ENCODE data around the gene HHAT. TPM values are rescaled to one million over a fixed set of nuclear protein-coding genes. Genes with fewer than 3 reads are reported as not detected.

The HHAT gene
- total RNA-seq, 1 donor from 2014 or later = 11.4 TPM

DNA sequence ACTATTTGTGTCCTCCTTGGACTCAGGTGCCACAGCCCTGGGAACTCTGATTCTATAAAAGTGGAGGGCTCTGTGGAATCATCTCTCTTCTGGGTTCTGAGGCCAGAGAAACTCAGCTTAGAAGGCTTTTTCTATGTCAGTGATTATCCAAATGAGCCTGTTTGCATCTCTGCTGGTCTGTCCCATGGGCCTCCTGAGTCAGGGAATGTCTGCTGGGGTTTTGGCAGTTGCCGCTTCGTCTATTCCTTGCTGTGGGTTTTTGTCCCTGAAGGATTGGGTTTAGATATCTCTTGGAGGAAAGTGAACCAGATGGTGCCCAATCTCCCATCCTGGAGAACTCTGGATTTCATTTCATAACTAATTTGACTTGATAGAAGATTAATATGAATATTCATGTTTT lies 297.6 kb downstream of the HHAT start:
- Histone ChIP-seq H3K36me3 (ENCODE audit: insufficient read depth, low read length) (no peaks in the 10 kb centered on the region), H3K4me1 (ENCODE audit: insufficient read depth, low read length) (no peaks in the 10 kb centered on the region), H2AFZ (ENCODE audit: low read depth, low read length) (no peak overlapping the region), H4K20me1 (ENCODE audit: insufficient read depth, low read length) (no peaks in the 10 kb centered on the region), H3K4me3 (ENCODE audit: insufficient read depth, low read depth, low read length) (no peak overlapping the region), H3K9ac (ENCODE audit: low read length) (no peak overlapping the region), H3K4me2 (ENCODE audit: low read length) (no peak overlapping the region), H3K79me2 (ENCODE audit: insufficient read depth, low read length) (no peaks in the 10 kb centered on the region), H3K27me3 (ENCODE audit: insufficient read depth, low read length) (no peaks in the 10 kb centered on the region), H3K9me3 (ENCODE audit: insufficient read depth, low read depth, low read length) (no peaks in the 10 kb centered on the region), H3K27ac (ENCODE audit: low read depth, low read length) (no peak overlapping the region)
- TF ChIP-seq EZH2 (IDR thresholded peaks at IDR 0.05; ENCODE audit: insufficient read depth, low read length) = no peak
- TF ChIP-seq, protein P1, sequence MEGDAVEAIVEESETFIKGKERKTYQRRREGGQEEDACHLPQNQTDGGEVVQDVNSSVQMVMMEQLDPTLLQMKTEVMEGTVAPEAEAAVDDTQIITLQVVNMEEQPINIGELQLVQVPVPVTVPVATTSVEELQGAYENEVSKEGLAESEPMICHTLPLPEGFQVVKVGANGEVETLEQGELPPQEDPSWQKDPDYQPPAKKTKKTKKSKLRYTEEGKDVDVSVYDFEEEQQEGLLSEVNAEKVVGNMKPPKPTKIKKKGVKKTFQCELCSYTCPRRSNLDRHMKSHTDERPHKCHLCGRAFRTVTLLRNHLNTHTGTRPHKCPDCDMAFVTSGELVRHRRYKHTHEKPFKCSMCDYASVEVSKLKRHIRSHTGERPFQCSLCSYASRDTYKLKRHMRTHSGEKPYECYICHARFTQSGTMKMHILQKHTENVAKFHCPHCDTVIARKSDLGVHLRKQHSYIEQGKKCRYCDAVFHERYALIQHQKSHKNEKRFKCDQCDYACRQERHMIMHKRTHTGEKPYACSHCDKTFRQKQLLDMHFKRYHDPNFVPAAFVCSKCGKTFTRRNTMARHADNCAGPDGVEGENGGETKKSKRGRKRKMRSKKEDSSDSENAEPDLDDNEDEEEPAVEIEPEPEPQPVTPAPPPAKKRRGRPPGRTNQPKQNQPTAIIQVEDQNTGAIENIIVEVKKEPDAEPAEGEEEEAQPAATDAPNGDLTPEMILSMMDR (IDR thresholded peaks at IDR 0.05; ENCODE audit: insufficient read depth, low read depth, low read length) = no peak
- FAIRE-seq (no peak), DNase-seq (ENCODE audit: low read depth) (no peak)
- H3K27ac Mint-ChIP-seq (ENCODE audit: unreplicated experiment) = no peak overlapping the region
- H3K4me1 Mint-ChIP-seq (ENCODE audit: low read depth, unreplicated experiment) = no peaks in the 10 kb centered on the region
- H3K36me3 Mint-ChIP-seq (ENCODE audit: low read depth, unreplicated experiment) = peaks cover 3% of the 10 kb centered on the region
- no peak overlapping the region for H3K4me3 Mint-ChIP-seq (ENCODE audit: unreplicated experiment)
- peaks cover 3% of the 10 kb centered on the region for H3K9me3 Mint-ChIP-seq (ENCODE audit: unreplicated experiment)
- H3K27me3 Mint-ChIP-seq (ENCODE audit: low read depth, unreplicated experiment) = peaks cover 2% of the 10 kb centered on the region

DNA sequence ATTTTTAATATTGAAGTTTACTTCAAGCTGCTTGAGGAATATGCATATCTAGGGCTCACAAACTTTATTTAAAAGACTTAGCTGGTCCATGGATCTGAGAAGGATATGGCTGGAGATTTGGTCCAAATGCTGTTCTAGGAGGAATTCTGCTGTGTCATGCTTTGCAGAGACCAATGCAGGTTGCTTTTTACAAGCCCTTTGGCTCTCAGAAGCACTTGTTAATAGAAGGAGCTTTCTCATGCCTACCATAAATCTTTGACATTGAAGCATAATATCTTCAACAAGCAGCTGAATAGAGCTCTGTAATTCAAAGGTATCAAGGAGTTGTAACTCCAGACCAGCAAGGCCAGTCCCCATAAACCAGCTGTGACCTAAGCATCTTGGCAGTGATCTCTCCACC lies 299.1 kb downstream of the HHAT start:
- Histone ChIP-seq H3K9ac (ENCODE audit: low read length) (no peak overlapping the region), H4K20me1 (ENCODE audit: insufficient read depth, low read length) (no peaks in the 10 kb centered on the region), H2AFZ (ENCODE audit: low read depth, low read length) (no peak overlapping the region), H3K4me1 (ENCODE audit: insufficient read depth, low read length) (no peaks in the 10 kb centered on the region), H3K9me3 (ENCODE audit: insufficient read depth, low read depth, low read length) (no peaks in the 10 kb centered on the region), H3K36me3 (ENCODE audit: insufficient read depth, low read length) (no peaks in the 10 kb centered on the region), H3K4me2 (ENCODE audit: low read length) (no peak overlapping the region), H3K4me3 (ENCODE audit: insufficient read depth, low read depth, low read length) (no peak overlapping the region), H3K27me3 (ENCODE audit: insufficient read depth, low read length) (no peaks in the 10 kb centered on the region), H3K27ac (ENCODE audit: low read depth, low read length) (no peak overlapping the region), H3K79me2 (ENCODE audit: insufficient read depth, low read length) (no peaks in the 10 kb centered on the region)
- Mint-ChIP-seq H3K27me3 (ENCODE audit: low read depth, unreplicated experiment) (peaks cover 2% of the 10 kb centered on the region), H3K36me3 (ENCODE audit: low read depth, unreplicated experiment) (peaks cover 6% of the 10 kb centered on the region), H3K4me1 (ENCODE audit: low read depth, unreplicated experiment) (no peaks in the 10 kb centered on the region), H3K4me3 (ENCODE audit: unreplicated experiment) (no peak overlapping the region), H3K9me3 (ENCODE audit: unreplicated experiment) (peaks cover 4% of the 10 kb centered on the region), H3K27ac (ENCODE audit: unreplicated experiment) (no peak overlapping the region)
- TF ChIP-seq, protein P1 (IDR thresholded peaks at IDR 0.05; ENCODE audit: insufficient read depth, low read depth, low read length) = no peak
- no peak for TF ChIP-seq EZH2 (IDR thresholded peaks at IDR 0.05; ENCODE audit: insufficient read depth, low read length)
- no peak for FAIRE-seq
- no peak for DNase-seq (ENCODE audit: low read depth)

DNA sequence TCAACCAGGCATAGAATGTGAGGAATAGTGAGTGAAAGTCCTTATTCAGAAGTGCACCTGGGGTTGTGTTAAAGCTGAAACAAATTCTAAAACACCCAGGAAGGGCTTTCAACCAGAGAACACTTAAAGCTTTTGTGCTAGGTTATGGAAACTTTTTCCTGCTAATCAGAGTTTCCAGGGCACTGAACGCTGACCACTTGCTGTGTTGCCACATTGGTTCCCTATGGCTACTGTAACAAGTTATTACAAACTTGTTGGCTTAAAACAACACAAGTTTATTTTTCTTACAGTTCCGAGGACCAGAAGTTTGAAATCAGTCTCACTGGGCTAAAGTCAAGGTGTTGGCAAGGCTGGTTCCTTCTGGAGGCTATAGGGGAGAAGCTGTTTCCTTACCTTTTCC lies 300.6 kb downstream of the HHAT start:
- no peaks in the 10 kb centered on the region for H3K79me2 ChIP-seq (ENCODE audit: insufficient read depth, low read length)
- no peaks in the 10 kb centered on the region for H4K20me1 ChIP-seq (ENCODE audit: insufficient read depth, low read length)
- Mint-ChIP-seq H3K27me3 (ENCODE audit: low read depth, unreplicated experiment) (peaks cover 2% of the 10 kb centered on the region), H3K4me3 (ENCODE audit: unreplicated experiment) (no peak overlapping the region), H3K27ac (ENCODE audit: unreplicated experiment) (no peak overlapping the region), H3K36me3 (ENCODE audit: low read depth, unreplicated experiment) (peaks cover 7% of the 10 kb centered on the region), H3K4me1 (ENCODE audit: low read depth, unreplicated experiment) (peaks cover 9% of the 10 kb centered on the region), H3K9me3 (ENCODE audit: unreplicated experiment) (peaks cover 1% of the 10 kb centered on the region)
- TF ChIP-seq EZH2 (IDR thresholded peaks at IDR 0.05; ENCODE audit: insufficient read depth, low read length) = no peak
- TF ChIP-seq, protein P1 (IDR thresholded peaks at IDR 0.05; ENCODE audit: insufficient read depth, low read depth, low read length) = no peak
- no peaks in the 10 kb centered on the region for H3K4me1 ChIP-seq (ENCODE audit: insufficient read depth, low read length)
- H2AFZ ChIP-seq (ENCODE audit: low read depth, low read length) = no peak overlapping the region
- FAIRE-seq (no peak), DNase-seq (ENCODE audit: low read depth) (no peak)
- no peaks in the 10 kb centered on the region for H3K27me3 ChIP-seq (ENCODE audit: insufficient read depth, low read length)
- H3K4me3 ChIP-seq (ENCODE audit: insufficient read depth, low read depth, low read length) = no peak overlapping the region
- H3K27ac ChIP-seq (ENCODE audit: low read depth, low read length) = no peak overlapping the region
- H3K36me3 ChIP-seq (ENCODE audit: insufficient read depth, low read length) = no peaks in the 10 kb centered on the region
- H3K9me3 ChIP-seq (ENCODE audit: insufficient read depth, low read depth, low read length) = no peaks in the 10 kb centered on the region
- no peak overlapping the region for H3K4me2 ChIP-seq (ENCODE audit: low read length)
- H3K9ac ChIP-seq (ENCODE audit: low read length) = no peak overlapping the region
